ENCODE results near the gene CHCHD1. TPM values are rescaled to one million over a fixed set of nuclear protein-coding genes. Genes with fewer than 3 reads are reported as not detected.

The CHCHD1 gene
- total and polyA plus RNA-seq, 7 experiments from 2014 or later, result 5.6 to 49.6 (median 17.1) TPM

GRCh38 chr10:73762915-73763314 is 18.9 kb upstream of the CHCHD1 start:
- peaks cover 17 to 59% (median 41%) of the 10 kb centered on the region in 5 donors for H3K36me3 Mint-ChIP-seq
- peak overlapping the region in 7 of 9 donors; percentile 2 to 71 (median 33) for H3K27ac Mint-ChIP-seq
- H3K36me3 ChIP-seq (ENCODE audit: control insufficient read depth in 2 of 3, insufficient read depth in 3 of 3, low read length in 3 of 3), result peaks cover 31 to 79% (median 60%) of the 10 kb centered on the region in 3 experiments
- no peaks in the 10 kb centered on the region for H3K27me3 Mint-ChIP-seq
- no peak overlapping the region for H3K27ac ChIP-seq (ENCODE audit: low read depth, low read length)
- ChIA-PET CTCF (interaction anchor here (0.6 to 1.5 kb wide), 3 partner anchors 9 to 117 kb away, joined by 4 to 6 read pairs (median 5); no protein-coding TSS in a partner anchor), POLR2A (interaction anchor here (1.3 to 3.5 kb wide), 2 partner anchors 9 kb away, joined by 4 to 10 read pairs; a partner anchor contains a TSS)
- H3K4me3 Mint-ChIP-seq, result no peak overlapping the region
- no peaks in the 10 kb centered on the region for H3K9me3 Mint-ChIP-seq
- H3K27me3 ChIP-seq (ENCODE audit: control insufficient read depth in 2 of 2, insufficient read depth in 2 of 2, low read length in 2 of 2), result no peaks in the 10 kb centered on the region
- DNase-seq, result no peak
- peaks cover 12 to 49% (median 30%) of the 10 kb centered on the region in 7 donors for H3K4me1 Mint-ChIP-seq
- H3K4me3 ChIP-seq (ENCODE audit: low read length), result no peak overlapping the region
- H3K4me1 ChIP-seq (ENCODE audit: control insufficient read depth in 2 of 2, insufficient read depth in 2 of 2, low read length in 2 of 2), result peaks cover 10 to 54% of the 10 kb centered on the region in 2 donors
- intact Hi-C loops (cut with micrococcal nuclease), result no loop called here
- ATAC-seq, result no peak
- no peaks in the 10 kb centered on the region for H3K9me3 ChIP-seq (ENCODE audit: control insufficient read depth in 2 of 3, low read length in 3 of 3)

DNA sequence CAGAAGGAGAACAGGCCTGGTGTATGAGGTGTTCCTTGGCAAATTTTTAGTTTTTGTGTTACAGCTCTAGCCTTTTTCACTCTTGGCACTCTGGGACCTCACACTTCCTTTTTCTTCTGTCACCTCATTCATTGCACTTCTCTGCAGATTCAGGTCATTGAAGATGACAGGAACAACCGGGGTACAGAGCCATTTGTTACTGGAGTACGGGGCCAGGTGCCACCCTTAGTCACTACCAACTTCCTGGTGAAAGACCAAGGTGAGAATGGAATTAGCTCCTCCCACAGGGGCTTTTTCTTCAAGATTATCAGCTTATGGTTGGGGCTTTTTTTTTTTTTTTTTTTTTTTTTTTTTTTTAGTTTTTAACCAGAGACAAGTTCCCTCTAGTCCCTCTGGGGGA is 18.5 kb upstream of the CHCHD1 start:
- ChIA-PET POLR2A (interaction anchor here (1.0 to 3.5 kb wide), 2 partner anchors 9 to 19 kb away, joined by 3 to 10 read pairs; partner anchors contain the start of gene CHCHD1), CTCF (interaction anchor here (1.3 to 1.5 kb wide), 2 partner anchors 8 to 116 kb away, joined by 5 to 6 read pairs; no protein-coding TSS in a partner anchor)
- Mint-ChIP-seq H3K4me1 (peaks cover 8 to 49% (median 27%) of the 10 kb centered on the region in 7 donors), H3K27me3 (no peaks in the 10 kb centered on the region), H3K4me3 (no peak overlapping the region), H3K9me3 (no peaks in the 10 kb centered on the region), H3K36me3 (peaks cover 17 to 59% (median 41%) of the 10 kb centered on the region in 5 donors), H3K27ac (peak overlapping the region in 5 of 9 donors; percentile 2 to 62 (median 27))
- no peaks in the 10 kb centered on the region for H3K27me3 ChIP-seq (ENCODE audit: control insufficient read depth in 2 of 2, insufficient read depth in 2 of 2, low read length in 2 of 2)
- peaks cover 31 to 79% (median 60%) of the 10 kb centered on the region in 3 experiments for H3K36me3 ChIP-seq (ENCODE audit: control insufficient read depth in 2 of 3, insufficient read depth in 3 of 3, low read length in 3 of 3)
- peaks cover 10 to 50% of the 10 kb centered on the region in 2 donors for H3K4me1 ChIP-seq (ENCODE audit: control insufficient read depth in 2 of 2, insufficient read depth in 2 of 2, low read length in 2 of 2)
- H3K27ac ChIP-seq (ENCODE audit: low read depth, low read length), result no peak overlapping the region
- DNase-seq (peak in 1 of 9 donors; percentile 27), ATAC-seq (peak; percentile 34)
- no peak overlapping the region for H3K4me3 ChIP-seq (ENCODE audit: low read length)
- intact Hi-C loops (cut with micrococcal nuclease), result no loop called here
- no peaks in the 10 kb centered on the region for H3K9me3 ChIP-seq (ENCODE audit: control insufficient read depth in 2 of 3, low read length in 3 of 3)

GRCh38 chr10:73765066-73765465 is 16.8 kb upstream of the CHCHD1 start:
- Histone ChIP-seq H3K9me3 (ENCODE audit: control insufficient read depth in 2 of 3, low read length in 3 of 3) (no peaks in the 10 kb centered on the region), H3K4me3 (ENCODE audit: low read length) (no peak overlapping the region), H3K27ac (ENCODE audit: low read depth, low read length) (no peak overlapping the region), H3K27me3 (ENCODE audit: control insufficient read depth in 2 of 2, insufficient read depth in 2 of 2, low read length in 2 of 2) (no peaks in the 10 kb centered on the region), H3K36me3 (ENCODE audit: control insufficient read depth in 2 of 3, insufficient read depth in 3 of 3, low read length in 3 of 3) (peaks cover 31 to 75% (median 69%) of the 10 kb centered on the region in 3 experiments), H3K4me1 (ENCODE audit: control insufficient read depth in 2 of 2, insufficient read depth in 2 of 2, low read length in 2 of 2) (peaks cover 11 to 51% of the 10 kb centered on the region in 2 donors)
- Mint-ChIP-seq H3K4me1 (peaks cover 12 to 49% (median 27%) of the 10 kb centered on the region in 7 donors), H3K4me3 (no peak overlapping the region), H3K9me3 (no peaks in the 10 kb centered on the region), H3K36me3 (peaks cover 17 to 64% (median 42%) of the 10 kb centered on the region in 5 donors), H3K27me3 (no peaks in the 10 kb centered on the region), H3K27ac (peak overlapping the region in 3 of 9 donors; percentile 2 to 49 (median 44))
- ChIA-PET CTCF (interaction anchor here (0.7 to 0.9 kb wide), 2 partner anchors 9 to 83 kb away, joined by 3 to 6 read pairs; no protein-coding TSS in a partner anchor), POLR2A (interaction anchor here (3.5 kb wide), 1 partner anchor 7 kb away, joined by 10 read pairs; a partner anchor contains a TSS)
- no peak for ATAC-seq
- DNase-seq, result no peak
- intact Hi-C loops (cut with micrococcal nuclease), result no loop called here

- Mint-ChIP-seq H3K9me3 (peaks cover 0 to 1% (median 0%) of the 10 kb centered on the region in 11 donors), H3K4me1 (peaks cover 10 to 47% (median 35%) of the 10 kb centered on the region in 7 donors), H3K27ac (peak overlapping the region; percentile 33 to 90 (median 63)), H3K4me3 (peak overlapping the region in 9 of 10 donors; percentile 1 to 56 (median 24)), H3K36me3 (peaks cover 17 to 64% (median 27%) of the 10 kb centered on the region in 5 donors), H3K27me3 (no peaks in the 10 kb centered on the region)
- ATAC-seq (peak; percentile 56), DNase-seq (peak; percentile 42 to 76 (median 70))
- ChIA-PET CTCF (interaction anchor here (0.5 to 2.0 kb wide), 11 partner anchors 9 to 673 kb away, joined by 3 to 11 read pairs (median 4); partner anchors contain the start of gene ZSWIM8), POLR2A (interaction anchor here (0.6 to 9.3 kb wide), 12 partner anchors 10 to 1071 kb away, joined by 3 to 185 read pairs (median 3); partner anchors contain the start of genes CHCHD1, SEC24C and ZSWIM8)
- H3K27me3 ChIP-seq (ENCODE audit: control insufficient read depth in 2 of 2, insufficient read depth in 2 of 2, low read length in 2 of 2), result no peaks in the 10 kb centered on the region
- intact Hi-C loops (cut with micrococcal nuclease), result loop anchor here in 1 of 2 donors (1.0 to 2.0 kb wide), 2 partner anchors 16 to 39 kb away; partner anchors contain the start of gene ZSWIM8
- H3K9me3 ChIP-seq (ENCODE audit: control insufficient read depth in 2 of 3, low read length in 3 of 3), result no peaks in the 10 kb centered on the region
- peaks cover 13 to 18% of the 10 kb centered on the region in 2 donors for H3K4me1 ChIP-seq (ENCODE audit: control insufficient read depth in 2 of 2, insufficient read depth in 2 of 2, low read length in 2 of 2)
- no peak overlapping the region for H3K4me3 ChIP-seq (ENCODE audit: low read length)
- H3K36me3 ChIP-seq (ENCODE audit: control insufficient read depth in 2 of 3, insufficient read depth in 3 of 3, low read length in 3 of 3), result peaks cover 7 to 54% (median 45%) of the 10 kb centered on the region in 3 experiments
- H3K27ac ChIP-seq (ENCODE audit: low read depth, low read length), result peak overlapping the region; percentile 25
Measured at GRCh38 chr10:73768881-73769280, 13.0 kb upstream of the CHCHD1 start.

- H3K4me1 ChIP-seq (ENCODE audit: control insufficient read depth in 2 of 2, insufficient read depth in 2 of 2, low read length in 2 of 2), result peaks cover 17 to 20% of the 10 kb centered on the region in 2 donors
- ChIA-PET CTCF (interaction anchor here (0.5 to 2.0 kb wide), 11 partner anchors 10 to 674 kb away, joined by 3 to 11 read pairs (median 3); partner anchors contain the start of genes CHCHD1 and ZSWIM8), POLR2A (interaction anchor here (0.7 to 9.3 kb wide), 9 partner anchors 9 to 111 kb away, joined by 3 to 185 read pairs (median 3); partner anchors contain the start of genes CHCHD1, SEC24C and ZSWIM8)
- H3K27me3 Mint-ChIP-seq, result no peaks in the 10 kb centered on the region
- peaks cover 7 to 51% (median 44%) of the 10 kb centered on the region in 3 experiments for H3K36me3 ChIP-seq (ENCODE audit: control insufficient read depth in 2 of 3, insufficient read depth in 3 of 3, low read length in 3 of 3)
- DNase-seq, result no peak
- intact Hi-C loops (cut with micrococcal nuclease), result loop anchor here in 1 of 2 donors (1.0 to 2.0 kb wide), 2 partner anchors 15 to 39 kb away; partner anchors contain the start of gene ZSWIM8
- no peaks in the 10 kb centered on the region for H3K9me3 ChIP-seq (ENCODE audit: control insufficient read depth in 2 of 3, low read length in 3 of 3)
- peak overlapping the region in 8 of 10 donors; percentile 3 to 56 (median 32) for H3K4me3 Mint-ChIP-seq
- no peaks in the 10 kb centered on the region for H3K27me3 ChIP-seq (ENCODE audit: control insufficient read depth in 2 of 2, insufficient read depth in 2 of 2, low read length in 2 of 2)
- peaks cover 0 to 1% (median 0%) of the 10 kb centered on the region in 11 donors for H3K9me3 Mint-ChIP-seq
- peak overlapping the region; percentile 33 to 90 (median 75) for H3K27ac Mint-ChIP-seq
- peaks cover 17 to 66% (median 26%) of the 10 kb centered on the region in 5 donors for H3K36me3 Mint-ChIP-seq
- no peak overlapping the region for H3K27ac ChIP-seq (ENCODE audit: low read depth, low read length)
- H3K4me1 Mint-ChIP-seq, result peaks cover 15 to 52% (median 41%) of the 10 kb centered on the region in 7 donors
- ATAC-seq, result no peak
- H3K4me3 ChIP-seq (ENCODE audit: low read length), result no peak overlapping the region
Measured at GRCh38 chr10:73769396-73769795, 12.5 kb upstream of the CHCHD1 start.

- DNase-seq (peak in 8 of 9 donors; percentile 22 to 81 (median 68)), ATAC-seq (peak; percentile 64)
- intact Hi-C loops (cut with micrococcal nuclease), result loop anchor here (1.0 to 10.0 kb wide), 12 partner anchors 10 to 1460 kb away; partner anchors contain the start of genes NDST2 (in 2 of the 2), SEC24C (in 2 of the 2), ZSWIM8 (in 2 of the 2) and ANXA7 (in 1 of the 2)
- H3K9me3 Mint-ChIP-seq, result peaks cover 0 to 1% (median 0%) of the 10 kb centered on the region in 11 donors
- Histone ChIP-seq H3K4me1 (ENCODE audit: control insufficient read depth in 2 of 2, insufficient read depth in 2 of 2, low read length in 2 of 2) (peaks cover 27 to 30% of the 10 kb centered on the region in 2 donors), H3K27me3 (ENCODE audit: control insufficient read depth in 2 of 2, insufficient read depth in 2 of 2, low read length in 2 of 2) (no peaks in the 10 kb centered on the region), H3K4me3 (ENCODE audit: low read length) (peak overlapping the region; percentile 69), H3K36me3 (ENCODE audit: control insufficient read depth in 2 of 3, insufficient read depth in 3 of 3, low read length in 3 of 3) (peaks cover 0 to 38% (median 27%) of the 10 kb centered on the region in 3 experiments), H3K27ac (ENCODE audit: low read depth, low read length) (peak overlapping the region; percentile 85), H3K9me3 (ENCODE audit: control insufficient read depth in 2 of 3, low read length in 3 of 3) (no peaks in the 10 kb centered on the region)
- peak overlapping the region; percentile 87 to 97 (median 93) for H3K27ac Mint-ChIP-seq
- H3K27me3 Mint-ChIP-seq, result no peaks in the 10 kb centered on the region
- CTCF ChIA-PET, result interaction anchor here (0.6 to 2.3 kb wide), 9 partner anchors 9 to 108 kb away, joined by 3 to 14 read pairs (median 5); partner anchors contain the start of genes CHCHD1 and ZSWIM8
- H3K4me1 Mint-ChIP-seq, result peaks cover 30 to 67% (median 57%) of the 10 kb centered on the region in 7 donors
- H3K4me3 Mint-ChIP-seq, result peak overlapping the region; percentile 87 to 97 (median 95)
- peaks cover 4 to 61% (median 12%) of the 10 kb centered on the region in 5 donors for H3K36me3 Mint-ChIP-seq
- POLR2A ChIA-PET, result interaction anchor here (0.6 to 9.3 kb wide), 20 partner anchors 8 to 519 kb away, joined by 3 to 185 read pairs (median 6); partner anchors contain the start of genes ANXA7, CHCHD1, MRPS16 and PPP3CB
Measured at GRCh38 chr10:73771722-73772280, 10.0 kb upstream of the CHCHD1 start.
